IMR-90 (cell line): ENCODE measurements around the gene FBLN1. TPM values are rescaled to one million over a fixed set of nuclear protein-coding genes. Genes with fewer than 3 reads are reported as not detected.

Source experiments
- ATAC-seq: fragments of 200-7000 bp; cut with Tn5 transposase; 2 replicates; pipeline ENCODE4 v1.9.1; 2020; ENCODE audit warnings: low read depth, mild to moderate bottlenecking, moderate library complexity
- BruUV-seq: library from RNA; stranded (reverse); fragments of 400-500 nt; replicated peaks from 2 replicates; lab custom pipeline; 2021; lab: Mats Ljungman, UMichigan
- CTCF ChIA-PET: fragments of 300-600 bp; formaldehyde crosslinking; extraction: SDS; loops from one replicate; lab custom pipeline; 2021; ENCODE audit warnings: antibody characterized with exemption; lab: Yijun Ruan, JAX
- POLR2A ChIA-PET: fragments of 300-600 bp; sonication (Branson Sonifier 250); formaldehyde crosslinking; loops from one replicate; lab custom pipeline; 2022; ENCODE audit warnings: antibody characterized with exemption; ENCODE audit not compliant: unreplicated experiment; lab: Charles Lee
- DNase-seq: peaks from one replicate; pipeline ENCODE4 v3.0.0; 2013
- H2AFZ ChIP-seq: replicated peaks from 2 replicates; pipeline ENCODE3; 2013; ENCODE audit warnings: low read length, mild to moderate bottlenecking; ENCODE audit not compliant: poor library complexity
- H2AK5ac ChIP-seq: 2 replicates; pipeline ENCODE4 v1.6.1; 2013; ENCODE audit warnings: low read depth, low read length, inconsistent platforms
- H2AK9ac ChIP-seq: replicated peaks from 2 replicates; pipeline ENCODE3; 2013; ENCODE audit warnings: mild to moderate bottlenecking, low read depth, low read length, moderate library complexity; ENCODE audit not compliant: poor library complexity
- H2BK120ac ChIP-seq: 2 replicates; pipeline ENCODE4 v1.6.1; 2013; ENCODE audit warnings: low read depth, low read length, inconsistent platforms
- H2BK15ac ChIP-seq: 3 replicates; pipeline ENCODE4 v1.6.1; 2013; ENCODE audit warnings: low read depth, low read length, inconsistent platforms
- H2BK20ac ChIP-seq: 2 replicates; pipeline ENCODE4 v1.6.1; 2013; ENCODE audit warnings: low read depth, mild to moderate bottlenecking, inconsistent platforms, low read length, moderate library complexity
- H2BK5ac ChIP-seq: 2 replicates; pipeline ENCODE4 v1.6.1; 2013; ENCODE audit warnings: mild to moderate bottlenecking, low read depth, low read length, inconsistent platforms; ENCODE audit not compliant: poor library complexity, severe bottlenecking
- H3K14ac ChIP-seq: replicated peaks from 2 replicates; pipeline ENCODE4 v1.6.1; 2013; ENCODE audit warnings: low read depth, low read length, inconsistent platforms
- H3K18ac ChIP-seq: 2 replicates; pipeline ENCODE4 v1.6.1; 2013; ENCODE audit warnings: low read depth, low read length, control low read depth
- H3K23ac ChIP-seq: 2 replicates; pipeline ENCODE4 v1.6.1; 2013; ENCODE audit warnings: low read depth, low read length, inconsistent platforms
- H3K27ac ChIP-seq: 2 replicates; pipeline ENCODE4 v1.5.1; 2013; ENCODE audit warnings: mild to moderate bottlenecking, control low read depth, low read length; ENCODE audit not compliant: insufficient read depth
- H3K27me3 ChIP-seq: 2 replicates; pipeline ENCODE4 v1.6.1; 2013; ENCODE audit warnings: low read length; ENCODE audit not compliant: control insufficient read depth, insufficient read depth
- H3K36me3 ChIP-seq: 2 replicates; pipeline ENCODE4 v1.6.1; 2013; ENCODE audit warnings: low read length, mixed read lengths; ENCODE audit not compliant: control insufficient read depth, insufficient read depth
- H3K4ac ChIP-seq: 2 replicates; pipeline ENCODE4 v1.6.1; 2013; ENCODE audit warnings: low read depth, low read length, inconsistent platforms
- H3K4me1 ChIP-seq: 2 replicates; pipeline ENCODE4 v1.6.1; 2013; ENCODE audit warnings: low read length, mixed read lengths; ENCODE audit not compliant: control insufficient read depth, insufficient read depth
- H3K4me2 ChIP-seq: 2 replicates; pipeline ENCODE4 v1.6.1; 2013; ENCODE audit warnings: low read depth, mild to moderate bottlenecking, control low read depth, low read length, moderate library complexity
- H3K4me3 ChIP-seq: 2 replicates; pipeline ENCODE4 v1.5.1; 2013; ENCODE audit warnings: low read depth, mild to moderate bottlenecking, control low read depth, low read length, moderate library complexity; ENCODE audit not compliant: insufficient read depth
- H3K56ac ChIP-seq: 2 replicates; pipeline ENCODE4 v1.6.1; 2013; ENCODE audit warnings: low read length, inconsistent platforms; ENCODE audit not compliant: insufficient read depth; ENCODE audit errors: extremely low read depth
- H3K79me1 ChIP-seq, 2 experiments: 2 replicates each; pipeline ENCODE4 v1.6.1; 2013; ENCODE audit warnings: low read length in 2 of 2, inconsistent platforms in 1 of 2, low read depth in 1 of 2
- H3K9ac ChIP-seq: 2 replicates; pipeline ENCODE4 v1.6.1; 2013; ENCODE audit warnings: low read depth, low read length, control low read depth
- H3K9me1 ChIP-seq: 2 replicates; pipeline ENCODE4 v1.6.1; 2013; ENCODE audit warnings: low read length, inconsistent platforms; ENCODE audit not compliant: insufficient read depth
- H3K9me3 ChIP-seq: 2 replicates; pipeline ENCODE4 v1.6.1; 2013; ENCODE audit warnings: low read length; ENCODE audit not compliant: control insufficient read depth, insufficient read depth
- H4K20me1 ChIP-seq: 2 replicates; pipeline ENCODE4 v1.6.1; 2013; ENCODE audit warnings: low read length, inconsistent platforms; ENCODE audit not compliant: insufficient read depth
- H4K5ac ChIP-seq: 2 replicates; pipeline ENCODE4 v1.6.1; 2013; ENCODE audit warnings: mild to moderate bottlenecking, low read depth, low read length, control low read depth
- H4K8ac ChIP-seq, 2 experiments: 2 replicates each; pipeline ENCODE4 v1.6.1; 2013; ENCODE audit warnings: low read depth in 2 of 2, low read length in 2 of 2, control low read depth in 1 of 2, inconsistent platforms in 1 of 2
- H4K91ac ChIP-seq: 2 replicates; pipeline ENCODE4 v1.6.1; 2013; ENCODE audit warnings: low read depth, low read length, inconsistent platforms; ENCODE audit not compliant: insufficient read depth
- BHLHE40 ChIP-seq: fragments of 150-350 bp; IDR thresholded peaks from 2 replicates; pipeline ENCODE4 v1.6.1; 2016; ENCODE audit warnings: mild to moderate bottlenecking, low read depth, low read length
- CEBPB ChIP-seq: IDR thresholded peaks from 2 replicates; pipeline ENCODE4 v1.6.1; 2012; ENCODE audit warnings: low read depth, low read length, improper control_type of control experiment
- CHD1 ChIP-seq: IDR thresholded peaks from 2 replicates; pipeline ENCODE4 v1.6.1; 2012; ENCODE audit warnings: low read depth, low read length, improper control_type of control experiment
- MAFK ChIP-seq: IDR thresholded peaks from 2 replicates; pipeline ENCODE4 v1.6.1; 2012; ENCODE audit warnings: low read depth, low read length, improper control_type of control experiment
- MAZ ChIP-seq: IDR thresholded peaks from 2 replicates; pipeline ENCODE4 v1.6.1; 2012; ENCODE audit warnings: low read depth, mild to moderate bottlenecking, low read length, improper control_type of control experiment, moderate library complexity, borderline replicate concordance
- NFE2L2 ChIP-seq: fragments of 150-350 bp; IDR thresholded peaks from 2 replicates; pipeline ENCODE4 v1.6.1; 2016; ENCODE audit warnings: low read depth, mild to moderate bottlenecking, low read length
- POLR2A ChIP-seq: IDR thresholded peaks from 2 replicates; pipeline ENCODE4 v1.6.1; 2012; ENCODE audit warnings: mild to moderate bottlenecking, low read depth, low read length
- RFX5 ChIP-seq: IDR thresholded peaks from 2 replicates; pipeline ENCODE4 v1.8.0; 2012; ENCODE audit warnings: low read depth, mild to moderate bottlenecking, low read length, moderate library complexity
- SMC3 ChIP-seq: fragments of 150-350 bp; IDR thresholded peaks from 2 replicates; pipeline ENCODE4 v1.6.1; 2016; ENCODE audit warnings: low read depth, mild to moderate bottlenecking, antibody characterized with exemption, low read length, moderate library complexity
- WGBS, 2 experiments: methylation state at CpG; one replicate each; pipeline versions ENCODE4 v1.1.5 to v1.1.7; 2013; ENCODE audit warnings: missing lambda C conversion rate in 2 of 2; ENCODE audit not compliant: insufficient read length in 1 of 2; ENCODE audit errors: extremely low coverage in 2 of 2; 5-methylcytosine and 5-hydroxymethylcytosine counted together
- dilution Hi-C: fragments of 300-500 bp; cut with HindIII; formaldehyde crosslinking; loops from one replicate; pipeline ENCODE4 v1.14.3; 2018; ENCODE audit warnings: low sequenced_read_pairs; ENCODE audit not compliant: unreplicated experiment
- in situ Hi-C: fragments of 300-500 bp; cut with MboI; formaldehyde crosslinking; loops from 3 replicates; pipeline ENCODE4 v1.14.3; 2019; ENCODE audit warnings: low sequenced_read_pairs, inconsistent platforms, mixed read lengths
- intact Hi-C: fragments of 100-400 bp; cut with micrococcal nuclease; formaldehyde crosslinking; loops from 2 replicates; pipeline ENCODE4 v1.10.0; 2022
- polyA plus RNA-seq, 3 experiments: library from polyadenylated mRNA; depleted of rRNA; stranded (reverse); fragments of >200 nt; gene quantifications; 2 replicates each; pipeline ENCODE4 v1.2.3, GENCODE V29; 2012; ENCODE audit warnings: low replicate concordance in 1 of 3
- total RNA-seq: library from RNA; depleted of rRNA; stranded (reverse); fragments of >200 nt; gene quantifications from 2 replicates; pipeline ENCODE4 v1.2.3, GENCODE V29; 2012
- TF ChIP-seq, protein P1 (sequence below): fragments of 150-350 bp; IDR thresholded peaks from 2 replicates; pipeline ENCODE4 v1.6.1; 2017; ENCODE audit warnings: mild to moderate bottlenecking, antibody characterized with exemption, low read length, low read depth
- TF ChIP-seq, protein P2 (sequence below): conservative IDR thresholded peaks from 2 replicates; pipeline ENCODE4 v1.5.1; 2012; ENCODE audit warnings: mild to moderate bottlenecking, low read depth, low read length, improper control_type of control experiment

Gene FBLN1
- total and polyA plus RNA-seq, 2 of the 4 experiments (the other 2 are of a cell fraction), result 11.3 to 87.9 TPM

DNA sequence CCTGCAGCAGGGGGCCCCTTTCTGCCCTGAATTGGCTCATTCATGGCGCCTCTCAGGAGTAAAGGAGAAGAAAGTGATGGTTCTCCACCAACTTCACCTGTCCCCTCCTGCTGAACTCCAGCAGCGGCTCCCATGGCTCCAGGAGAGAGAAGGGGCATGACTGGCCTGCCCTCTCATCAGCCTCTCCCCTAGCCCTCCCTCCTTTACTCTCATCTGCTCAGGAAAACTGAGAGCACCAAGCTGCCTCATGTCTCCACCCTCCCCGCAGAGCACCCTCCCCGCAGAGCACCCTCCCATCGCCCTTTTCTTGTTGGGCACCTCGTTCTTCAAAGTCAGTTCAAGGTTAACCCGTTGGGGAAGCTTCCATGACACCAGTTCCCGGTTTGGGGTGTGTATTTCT, 86.9 kb downstream of the FBLN1 start:
- no peak overlapping the region for H2BK20ac ChIP-seq
- no peak overlapping the region for H2BK5ac ChIP-seq
- ChIA-PET CTCF (no interaction called here), POLR2A (no interaction called here)
- no peaks in the 10 kb centered on the region for H3K27me3 ChIP-seq
- peaks cover 13% of the 10 kb centered on the region for H3K9me1 ChIP-seq
- no peak for TF ChIP-seq MAFK
- TF ChIP-seq CHD1, result no peak
- TF ChIP-seq CEBPB, result no peak
- no peak for TF ChIP-seq POLR2A
- TF ChIP-seq, protein P1, sequence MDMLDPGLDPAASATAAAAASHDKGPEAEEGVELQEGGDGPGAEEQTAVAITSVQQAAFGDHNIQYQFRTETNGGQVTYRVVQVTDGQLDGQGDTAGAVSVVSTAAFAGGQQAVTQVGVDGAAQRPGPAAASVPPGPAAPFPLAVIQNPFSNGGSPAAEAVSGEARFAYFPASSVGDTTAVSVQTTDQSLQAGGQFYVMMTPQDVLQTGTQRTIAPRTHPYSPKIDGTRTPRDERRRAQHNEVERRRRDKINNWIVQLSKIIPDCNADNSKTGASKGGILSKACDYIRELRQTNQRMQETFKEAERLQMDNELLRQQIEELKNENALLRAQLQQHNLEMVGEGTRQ, result no peak
- no peak for TF ChIP-seq NFE2L2
- no peak for TF ChIP-seq MAZ
- no peak for TF ChIP-seq RFX5
- TF ChIP-seq, protein P2, sequence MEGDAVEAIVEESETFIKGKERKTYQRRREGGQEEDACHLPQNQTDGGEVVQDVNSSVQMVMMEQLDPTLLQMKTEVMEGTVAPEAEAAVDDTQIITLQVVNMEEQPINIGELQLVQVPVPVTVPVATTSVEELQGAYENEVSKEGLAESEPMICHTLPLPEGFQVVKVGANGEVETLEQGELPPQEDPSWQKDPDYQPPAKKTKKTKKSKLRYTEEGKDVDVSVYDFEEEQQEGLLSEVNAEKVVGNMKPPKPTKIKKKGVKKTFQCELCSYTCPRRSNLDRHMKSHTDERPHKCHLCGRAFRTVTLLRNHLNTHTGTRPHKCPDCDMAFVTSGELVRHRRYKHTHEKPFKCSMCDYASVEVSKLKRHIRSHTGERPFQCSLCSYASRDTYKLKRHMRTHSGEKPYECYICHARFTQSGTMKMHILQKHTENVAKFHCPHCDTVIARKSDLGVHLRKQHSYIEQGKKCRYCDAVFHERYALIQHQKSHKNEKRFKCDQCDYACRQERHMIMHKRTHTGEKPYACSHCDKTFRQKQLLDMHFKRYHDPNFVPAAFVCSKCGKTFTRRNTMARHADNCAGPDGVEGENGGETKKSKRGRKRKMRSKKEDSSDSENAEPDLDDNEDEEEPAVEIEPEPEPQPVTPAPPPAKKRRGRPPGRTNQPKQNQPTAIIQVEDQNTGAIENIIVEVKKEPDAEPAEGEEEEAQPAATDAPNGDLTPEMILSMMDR, result no peak
- no peak for TF ChIP-seq SMC3
- TF ChIP-seq BHLHE40, result no peak
- no peak overlapping the region for H4K8ac ChIP-seq
- peaks cover 64% of the 10 kb centered on the region; the same call in 1 of the 2 replicates for H3K36me3 ChIP-seq
- no peak overlapping the region for H3K14ac ChIP-seq
- no TSS peak for BruUV-seq
- no peak for ATAC-seq
- no peak overlapping the region for H2AFZ ChIP-seq
- peaks cover 14% of the 10 kb centered on the region; the same call in 1 of the 2 replicates for H3K4me1 ChIP-seq
- H3K23ac ChIP-seq, result no peak overlapping the region
- no peak overlapping the region for H2AK9ac ChIP-seq
- no peak overlapping the region for H4K91ac ChIP-seq
- no peak overlapping the region for H3K27ac ChIP-seq
- no peaks in the 10 kb centered on the region for H3K9me3 ChIP-seq
- no peak for DNase-seq
- no peak overlapping the region for H2BK15ac ChIP-seq
- H2BK120ac ChIP-seq, result no peak overlapping the region
- H4K20me1 ChIP-seq, result peaks cover 8% of the 10 kb centered on the region
- H3K18ac ChIP-seq, result no peak overlapping the region
- H3K4me3 ChIP-seq, result no peak overlapping the region
- no peak overlapping the region for H4K5ac ChIP-seq
- no peak overlapping the region for H3K56ac ChIP-seq
- H3K9ac ChIP-seq, result no peak overlapping the region
- no peak overlapping the region for H2AK5ac ChIP-seq
- H3K4ac ChIP-seq, result no peak overlapping the region
- dilution Hi-C loops (no loop called here), intact Hi-C loops (loop anchor here (10.0 kb wide), 1 partner anchor 255 kb away; no protein-coding TSS in a partner anchor), in situ Hi-C loops (no loop called here)
- 83% methylated on average over 4 of the region's 8 CpGs; no CpG with 5 or more reads in 1 of the 2 experiments for WGBS, 2 experiments
- H3K79me1 ChIP-seq, result peaks cover 0 to 9% of the 10 kb centered on the region in 2 experiments; a peak in 2 of 4 replicates
- no peak overlapping the region for H3K4me2 ChIP-seq
